Gastrocnemius medialis (tissue), 4 donors: ENCODE data around the gene RASA4.
"Not testable (repeated sequence)": the region's sequence is repeated elsewhere in the genome, so short reads cannot be mapped to it uniquely, and the experiment has no call there.

ENCODE experiments used
- CTCF ChIP-seq, 5 experiments: fragments of 450-650 bp in 3 of 5; fragments of 200-600 bp in 2 of 5; sonication (generic) in 2 of 5; IDR thresholded peaks in 4 of 5; conservative IDR thresholded peaks in 1 of 5; 1 replicate in 4 of 5; 2 replicates in 1 of 5; pipeline ENCODE4 v1.5.1; 2016 to 2019; ENCODE audit warnings: antibody characterized with exemption in 5 of 5, mild to moderate bottlenecking in 3 of 5, moderate library complexity in 3 of 5
- POLR2A ChIP-seq, 2 donors: fragments of 450-650 bp; IDR thresholded peaks; one replicate each; pipeline ENCODE4 v1.6.1; 2017; ENCODE audit warnings: antibody characterized with exemption in 2 of 2, mild to moderate bottlenecking in 2 of 2, moderate library complexity in 2 of 2

GRCh38 chr7:102614346-102614697 lies 2.2 kb downstream of the RASA4 start:
- not testable (repeated sequence) for TF ChIP-seq POLR2A (IDR thresholded peaks at IDR 0.05); CTCF (IDR thresholded peaks at IDR 0.05 in 4 of 5, conservative IDR thresholded peaks at IDR 0.05 in 1 of 5)
